Activated CD4-positive, CD25-positive, alpha-beta regulatory T cell treated with anti-CD3 and anti-CD28 coated beads, Interleukin-2, amount 50 U/mL, for 16 hours (primary cell): ENCODE measurements around the gene RAD51AP2.

Experiments used
- DNase-seq: peaks from one replicate; pipeline ENCODE4 v3.0.0-alpha.2; 2020; ENCODE audit warnings: low read depth, low spot score

The RAD51AP2 gene

GRCh38 chr2:17470855-17471641 is 47.2 kb downstream of the RAD51AP2 start:
- no peak for DNase-seq

- DNase-seq = no peak
These were observed 57.2 kb downstream of the RAD51AP2 start for GRCh38 chr2:17461087-17461475.
